Measurements from ENCODE around the gene KCNQ1. TPM values are rescaled to one million over a fixed set of nuclear protein-coding genes. Genes with fewer than 3 reads are reported as not detected.

KCNQ1 gene
- total and polyA plus RNA-seq, 2 experiments from 2014 or later: 0.45 to 0.87 TPM

- no peaks in the 10 kb centered on the region for H3K36me3 ChIP-seq (ENCODE audit: insufficient read depth)
These were observed 400.2 kb downstream of the KCNQ1 start for GRCh38 chr11:2844996-2845395.

More at GRCh38 chr11:2844996-2845395, 400.2 kb downstream of the KCNQ1 start:
- H3K27ac Mint-ChIP-seq: no peak overlapping the region
- no peaks in the 10 kb centered on the region for H3K9me2 ChIP-seq (ENCODE audit: insufficient read depth)
- no peak overlapping the region for H2AFZ ChIP-seq
- no peaks in the 10 kb centered on the region for H3K4me1 ChIP-seq (ENCODE audit: insufficient read depth)
- no peak overlapping the region for H3K4me2 ChIP-seq
- no peak overlapping the region for H3K4me3 Mint-ChIP-seq
- H3K4me1 Mint-ChIP-seq: peaks cover 5% of the 10 kb centered on the region; the same call in 1 of the 3 replicates
- no peak for DNase-seq (ENCODE audit: low spot score)
- no peaks in the 10 kb centered on the region for H3F3A ChIP-seq (replicated peaks; ENCODE audit: low read depth)
- H3K27me3 Mint-ChIP-seq (ENCODE audit: insufficient read depth, low read depth, poor library complexity): peaks cover 15% of the 10 kb centered on the region
- no peaks in the 10 kb centered on the region for H3K79me2 ChIP-seq (replicated peaks; ENCODE audit: insufficient read depth)
- H3K27me3 ChIP-seq (ENCODE audit: insufficient read depth): no peaks in the 10 kb centered on the region
- no peak overlapping the region for H3K27ac ChIP-seq (ENCODE audit: low read depth)
- no peak for ATAC-seq
- no peaks in the 10 kb centered on the region for H3K9me3 Mint-ChIP-seq
- no peak overlapping the region for H3K4me3 ChIP-seq
- TF ChIP-seq REST (IDR thresholded peaks at IDR 0.05; ENCODE audit: unreplicated experiment): no peak
- no peak for TF ChIP-seq POLR2AphosphoS5 (IDR thresholded peaks at IDR 0.05; ENCODE audit: low read depth)
- TF ChIP-seq JUNB (IDR thresholded peaks at IDR 0.05; ENCODE audit: unreplicated experiment): no peak
- TF ChIP-seq NANOG (IDR thresholded peaks at IDR 0.05; ENCODE audit: borderline replicate concordance): no peak
- TF ChIP-seq CTCF (conservative IDR thresholded peaks at IDR 0.05; ENCODE audit: low read depth in 2 of 2): no peak
- no peak for TF ChIP-seq EZH2 (IDR thresholded peaks at IDR 0.05; ENCODE audit: low read depth, unreplicated experiment)
- no peak for TF ChIP-seq ZNF114 (CRISPR knock-in tag; IDR thresholded peaks at IDR 0.05)
- TF ChIP-seq ZNF331 (CRISPR knock-in tag; IDR thresholded peaks at IDR 0.05; ENCODE audit: low read depth): no peak
- no peak for TF ChIP-seq EZH2phosphoT487 (IDR thresholded peaks at IDR 0.05; ENCODE audit: unreplicated experiment)
- TF ChIP-seq, protein P1, sequence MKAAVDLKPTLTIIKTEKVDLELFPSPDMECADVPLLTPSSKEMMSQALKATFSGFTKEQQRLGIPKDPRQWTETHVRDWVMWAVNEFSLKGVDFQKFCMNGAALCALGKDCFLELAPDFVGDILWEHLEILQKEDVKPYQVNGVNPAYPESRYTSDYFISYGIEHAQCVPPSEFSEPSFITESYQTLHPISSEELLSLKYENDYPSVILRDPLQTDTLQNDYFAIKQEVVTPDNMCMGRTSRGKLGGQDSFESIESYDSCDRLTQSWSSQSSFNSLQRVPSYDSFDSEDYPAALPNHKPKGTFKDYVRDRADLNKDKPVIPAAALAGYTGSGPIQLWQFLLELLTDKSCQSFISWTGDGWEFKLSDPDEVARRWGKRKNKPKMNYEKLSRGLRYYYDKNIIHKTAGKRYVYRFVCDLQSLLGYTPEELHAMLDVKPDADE (IDR thresholded peaks at IDR 0.05): no peak
- TF ChIP-seq STAT1 (IDR thresholded peaks at IDR 0.05; ENCODE audit: unreplicated experiment): no peak
- TF ChIP-seq, protein P2, sequence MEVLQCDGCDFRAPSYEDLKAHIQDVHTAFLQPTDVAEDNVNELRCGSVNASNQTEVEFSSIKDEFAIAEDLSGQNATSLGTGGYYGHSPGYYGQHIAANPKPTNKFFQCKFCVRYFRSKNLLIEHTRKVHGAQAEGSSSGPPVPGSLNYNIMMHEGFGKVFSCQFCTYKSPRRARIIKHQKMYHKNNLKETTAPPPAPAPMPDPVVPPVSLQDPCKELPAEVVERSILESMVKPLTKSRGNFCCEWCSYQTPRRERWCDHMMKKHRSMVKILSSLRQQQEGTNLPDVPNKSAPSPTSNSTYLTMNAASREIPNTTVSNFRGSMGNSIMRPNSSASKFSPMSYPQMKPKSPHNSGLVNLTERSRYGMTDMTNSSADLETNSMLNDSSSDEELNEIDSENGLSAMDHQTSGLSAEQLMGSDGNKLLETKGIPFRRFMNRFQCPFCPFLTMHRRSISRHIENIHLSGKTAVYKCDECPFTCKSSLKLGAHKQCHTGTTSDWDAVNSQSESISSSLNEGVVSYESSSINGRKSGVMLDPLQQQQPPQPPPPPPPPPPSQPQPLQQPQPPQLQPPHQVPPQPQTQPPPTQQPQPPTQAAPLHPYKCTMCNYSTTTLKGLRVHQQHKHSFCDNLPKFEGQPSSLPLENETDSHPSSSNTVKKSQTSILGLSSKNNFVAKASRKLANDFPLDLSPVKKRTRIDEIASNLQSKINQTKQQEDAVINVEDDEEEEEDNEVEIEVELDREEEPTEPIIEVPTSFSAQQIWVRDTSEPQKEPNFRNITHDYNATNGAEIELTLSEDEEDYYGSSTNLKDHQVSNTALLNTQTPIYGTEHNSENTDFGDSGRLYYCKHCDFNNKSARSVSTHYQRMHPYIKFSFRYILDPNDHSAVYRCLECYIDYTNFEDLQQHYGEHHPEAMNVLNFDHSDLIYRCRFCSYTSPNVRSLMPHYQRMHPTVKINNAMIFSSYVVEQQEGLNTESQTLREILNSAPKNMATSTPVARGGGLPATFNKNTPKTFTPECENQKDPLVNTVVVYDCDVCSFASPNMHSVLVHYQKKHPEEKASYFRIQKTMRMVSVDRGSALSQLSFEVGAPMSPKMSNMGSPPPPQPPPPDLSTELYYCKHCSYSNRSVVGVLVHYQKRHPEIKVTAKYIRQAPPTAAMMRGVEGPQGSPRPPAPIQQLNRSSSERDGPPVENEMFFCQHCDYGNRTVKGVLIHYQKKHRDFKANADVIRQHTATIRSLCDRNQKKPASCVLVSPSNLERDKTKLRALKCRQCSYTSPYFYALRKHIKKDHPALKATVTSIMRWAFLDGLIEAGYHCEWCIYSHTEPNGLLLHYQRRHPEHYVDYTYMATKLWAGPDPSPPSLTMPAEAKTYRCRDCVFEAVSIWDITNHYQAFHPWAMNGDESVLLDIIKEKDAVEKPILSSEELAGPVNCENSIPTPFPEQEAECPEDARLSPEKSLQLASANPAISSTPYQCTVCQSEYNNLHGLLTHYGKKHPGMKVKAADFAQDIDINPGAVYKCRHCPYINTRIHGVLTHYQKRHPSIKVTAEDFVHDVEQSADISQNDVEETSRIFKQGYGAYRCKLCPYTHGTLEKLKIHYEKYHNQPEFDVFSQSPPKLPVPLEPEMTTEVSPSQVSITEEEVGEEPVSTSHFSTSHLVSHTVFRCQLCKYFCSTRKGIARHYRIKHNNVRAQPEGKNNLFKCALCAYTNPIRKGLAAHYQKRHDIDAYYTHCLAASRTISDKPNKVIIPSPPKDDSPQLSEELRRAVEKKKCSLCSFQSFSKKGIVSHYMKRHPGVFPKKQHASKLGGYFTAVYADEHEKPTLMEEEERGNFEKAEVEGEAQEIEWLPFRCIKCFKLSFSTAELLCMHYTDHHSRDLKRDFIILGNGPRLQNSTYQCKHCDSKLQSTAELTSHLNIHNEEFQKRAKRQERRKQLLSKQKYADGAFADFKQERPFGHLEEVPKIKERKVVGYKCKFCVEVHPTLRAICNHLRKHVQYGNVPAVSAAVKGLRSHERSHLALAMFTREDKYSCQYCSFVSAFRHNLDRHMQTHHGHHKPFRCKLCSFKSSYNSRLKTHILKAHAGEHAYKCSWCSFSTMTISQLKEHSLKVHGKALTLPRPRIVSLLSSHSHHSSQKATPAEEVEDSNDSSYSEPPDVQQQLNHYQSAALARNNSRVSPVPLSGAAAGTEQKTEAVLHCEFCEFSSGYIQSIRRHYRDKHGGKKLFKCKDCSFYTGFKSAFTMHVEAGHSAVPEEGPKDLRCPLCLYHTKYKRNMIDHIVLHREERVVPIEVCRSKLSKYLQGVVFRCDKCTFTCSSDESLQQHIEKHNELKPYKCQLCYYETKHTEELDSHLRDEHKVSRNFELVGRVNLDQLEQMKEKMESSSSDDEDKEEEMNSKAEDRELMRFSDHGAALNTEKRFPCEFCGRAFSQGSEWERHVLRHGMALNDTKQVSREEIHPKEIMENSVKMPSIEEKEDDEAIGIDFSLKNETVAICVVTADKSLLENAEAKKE (CRISPR knock-in tag; IDR thresholded peaks at IDR 0.05): no peak
- no peak for TF ChIP-seq CREB1 (CRISPR knock-in tag; IDR thresholded peaks at IDR 0.05; ENCODE audit: low read depth)
- no peaks in the 10 kb centered on the region for H3K36me3 Mint-ChIP-seq (ENCODE audit: low read depth)
- no peaks in the 10 kb centered on the region for H4K20me1 ChIP-seq (replicated peaks; ENCODE audit: insufficient read depth)

Measured in GM23338 (cell line).